PC-9 (cell line): ENCODE data around the gene TSHR. TPM values are rescaled to one million over a fixed set of nuclear protein-coding genes. Genes with fewer than 3 reads are reported as not detected.

Source experiments
- BruUV-seq: library from RNA; stranded (reverse); fragments of 400-500 nt; replicated peaks from 2 replicates; lab custom pipeline; 2021; lab: Mats Ljungman, UMichigan
- CTCF ChIA-PET: fragments of 300-600 bp; sonication (Branson Sonifier 250); formaldehyde crosslinking; loops from one replicate; lab custom pipeline; 2022; ENCODE audit warnings: antibody characterized with exemption; lab: Charles Lee
- POLR2A ChIA-PET: fragments of 300-600 bp; sonication (Branson Sonifier 250); formaldehyde crosslinking; loops from one replicate; lab custom pipeline; 2022; ENCODE audit warnings: antibody characterized with exemption; ENCODE audit not compliant: unreplicated experiment; lab: Charles Lee
- DNase-seq, 2 experiments: peaks; one replicate each; pipeline versions ENCODE4 v3.0.0 to v3.0.0-alpha.2; 2015 to 2022; ENCODE audit warnings: mixed read lengths in 1 of 2
- H2AFZ ChIP-seq: fragments of 200-600 bp; sonication (generic); 2 replicates; pipeline ENCODE4 v1.8.1; 2017; ENCODE audit warnings: antibody characterized with exemption
- H3F3A ChIP-seq: fragments of 200-600 bp; sonication (generic); 2 replicates; pipeline ENCODE4 v1.8.1; 2017; ENCODE audit warnings: antibody characterized with exemption, mild to moderate bottlenecking, low read depth; ENCODE audit not compliant: insufficient read depth
- H3K27ac ChIP-seq: fragments of 200-600 bp; sonication (generic); 2 replicates; pipeline ENCODE4 v1.6.1; 2016; ENCODE audit warnings: mixed run types
- H3K27me3 ChIP-seq: fragments of 200-600 bp; sonication (generic); 2 replicates; pipeline ENCODE4 v1.6.1; 2016; ENCODE audit warnings: low read depth, mixed run types; ENCODE audit not compliant: insufficient read depth
- H3K36me3 ChIP-seq: fragments of 200-600 bp; sonication (generic); 2 replicates; pipeline ENCODE4 v1.6.1; 2016; ENCODE audit warnings: low read depth, mixed run types
- H3K4me1 ChIP-seq: fragments of 200-600 bp; sonication (generic); replicated peaks from 2 replicates; pipeline ENCODE4 v1.6.1; 2016; ENCODE audit warnings: mixed run types; ENCODE audit not compliant: insufficient read depth
- H3K4me2 ChIP-seq: fragments of 200-600 bp; sonication (generic); 2 replicates; pipeline ENCODE4 v1.6.1; 2017; ENCODE audit warnings: mixed run types
- H3K4me3 ChIP-seq: fragments of 200-600 bp; sonication (generic); 2 replicates; pipeline ENCODE4 v1.6.1; 2016; ENCODE audit warnings: mixed run types
- H3K79me2 ChIP-seq: fragments of 200-600 bp; sonication (generic); 2 replicates; pipeline ENCODE4 v1.6.1; 2017; ENCODE audit warnings: low read depth, mixed run types
- H3K9me2 ChIP-seq: fragments of 200-600 bp; sonication (generic); 2 replicates; pipeline ENCODE4 v1.8.1; 2017; ENCODE audit warnings: mild to moderate bottlenecking; ENCODE audit not compliant: insufficient read depth
- H3K9me3 ChIP-seq: fragments of 200-600 bp; sonication (generic); 2 replicates; pipeline ENCODE4 v1.8.1; 2016; ENCODE audit warnings: low read depth; ENCODE audit not compliant: insufficient read depth
- H4K20me1 ChIP-seq: fragments of 200-600 bp; sonication (generic); 2 replicates; pipeline ENCODE4 v1.8.1; 2017; ENCODE audit not compliant: insufficient read depth
- EZH2 ChIP-seq: fragments of 200-600 bp; sonication (generic); IDR thresholded peaks from 2 replicates; pipeline ENCODE4 v1.8.0; 2017; ENCODE audit warnings: antibody characterized with exemption, low read depth
- intact Hi-C: fragments of 100-400 bp; cut with micrococcal nuclease; formaldehyde crosslinking; loops from one replicate; pipeline ENCODE4 v1.10.0; 2022; ENCODE audit not compliant: unreplicated experiment
- total RNA-seq: library from RNA; stranded (reverse); gene quantifications from 2 replicates; pipeline ENCODE4 v1.2.3, GENCODE V29; 2021
- TF ChIP-seq, protein P1 (sequence below): fragments of 200-600 bp; sonication (generic); conservative IDR thresholded peaks from 2 replicates; pipeline ENCODE4 v1.6.1; 2017; ENCODE audit warnings: mixed run types, antibody characterized with exemption, mild to moderate bottlenecking, moderate library complexity

Gene TSHR
- total RNA-seq, 1 experiment from 2014 or later: not detected

DNA sequence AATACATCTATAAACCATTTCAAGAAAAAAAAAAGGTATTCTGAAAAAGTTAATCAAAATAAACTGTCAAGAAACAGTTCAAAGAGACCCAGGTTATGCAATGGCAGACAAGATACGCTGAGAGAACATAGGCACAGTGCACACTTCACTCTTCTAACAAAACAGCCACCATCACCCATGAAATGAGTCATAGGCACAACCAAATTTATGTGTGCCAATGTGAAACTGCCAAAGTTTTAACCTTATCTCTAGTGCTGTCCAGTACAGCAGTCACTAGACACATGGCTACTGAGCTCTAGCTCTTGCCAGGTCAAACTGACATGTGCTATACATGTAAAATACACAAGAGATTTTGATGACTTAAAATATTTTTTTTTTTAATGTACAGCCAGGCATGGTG, 15.3 kb upstream of the TSHR start:
- H2AFZ ChIP-seq: no peak overlapping the region
- peaks cover 17% of the 10 kb centered on the region for H3K79me2 ChIP-seq
- intact Hi-C loops: no loop called here
- no peaks in the 10 kb centered on the region for H3K9me3 ChIP-seq
- peak overlapping the region; percentile 84 for H3K4me2 ChIP-seq
- H4K20me1 ChIP-seq: no peaks in the 10 kb centered on the region
- H3K27ac ChIP-seq: no peak overlapping the region
- TF ChIP-seq, protein P1, sequence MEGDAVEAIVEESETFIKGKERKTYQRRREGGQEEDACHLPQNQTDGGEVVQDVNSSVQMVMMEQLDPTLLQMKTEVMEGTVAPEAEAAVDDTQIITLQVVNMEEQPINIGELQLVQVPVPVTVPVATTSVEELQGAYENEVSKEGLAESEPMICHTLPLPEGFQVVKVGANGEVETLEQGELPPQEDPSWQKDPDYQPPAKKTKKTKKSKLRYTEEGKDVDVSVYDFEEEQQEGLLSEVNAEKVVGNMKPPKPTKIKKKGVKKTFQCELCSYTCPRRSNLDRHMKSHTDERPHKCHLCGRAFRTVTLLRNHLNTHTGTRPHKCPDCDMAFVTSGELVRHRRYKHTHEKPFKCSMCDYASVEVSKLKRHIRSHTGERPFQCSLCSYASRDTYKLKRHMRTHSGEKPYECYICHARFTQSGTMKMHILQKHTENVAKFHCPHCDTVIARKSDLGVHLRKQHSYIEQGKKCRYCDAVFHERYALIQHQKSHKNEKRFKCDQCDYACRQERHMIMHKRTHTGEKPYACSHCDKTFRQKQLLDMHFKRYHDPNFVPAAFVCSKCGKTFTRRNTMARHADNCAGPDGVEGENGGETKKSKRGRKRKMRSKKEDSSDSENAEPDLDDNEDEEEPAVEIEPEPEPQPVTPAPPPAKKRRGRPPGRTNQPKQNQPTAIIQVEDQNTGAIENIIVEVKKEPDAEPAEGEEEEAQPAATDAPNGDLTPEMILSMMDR: no peak
- no peak for TF ChIP-seq EZH2
- no TSS peak for BruUV-seq
- no peak overlapping the region; the same call in 1 of the 2 replicates for H3K4me3 ChIP-seq
- H3K9me2 ChIP-seq: no peaks in the 10 kb centered on the region
- ChIA-PET CTCF (no interaction called here), POLR2A (no interaction called here)
- H3F3A ChIP-seq: no peaks in the 10 kb centered on the region
- no peaks in the 10 kb centered on the region for H3K36me3 ChIP-seq
- no peak for DNase-seq
- H3K27me3 ChIP-seq: no peaks in the 10 kb centered on the region
- peaks cover 14% of the 10 kb centered on the region for H3K4me1 ChIP-seq

DNA sequence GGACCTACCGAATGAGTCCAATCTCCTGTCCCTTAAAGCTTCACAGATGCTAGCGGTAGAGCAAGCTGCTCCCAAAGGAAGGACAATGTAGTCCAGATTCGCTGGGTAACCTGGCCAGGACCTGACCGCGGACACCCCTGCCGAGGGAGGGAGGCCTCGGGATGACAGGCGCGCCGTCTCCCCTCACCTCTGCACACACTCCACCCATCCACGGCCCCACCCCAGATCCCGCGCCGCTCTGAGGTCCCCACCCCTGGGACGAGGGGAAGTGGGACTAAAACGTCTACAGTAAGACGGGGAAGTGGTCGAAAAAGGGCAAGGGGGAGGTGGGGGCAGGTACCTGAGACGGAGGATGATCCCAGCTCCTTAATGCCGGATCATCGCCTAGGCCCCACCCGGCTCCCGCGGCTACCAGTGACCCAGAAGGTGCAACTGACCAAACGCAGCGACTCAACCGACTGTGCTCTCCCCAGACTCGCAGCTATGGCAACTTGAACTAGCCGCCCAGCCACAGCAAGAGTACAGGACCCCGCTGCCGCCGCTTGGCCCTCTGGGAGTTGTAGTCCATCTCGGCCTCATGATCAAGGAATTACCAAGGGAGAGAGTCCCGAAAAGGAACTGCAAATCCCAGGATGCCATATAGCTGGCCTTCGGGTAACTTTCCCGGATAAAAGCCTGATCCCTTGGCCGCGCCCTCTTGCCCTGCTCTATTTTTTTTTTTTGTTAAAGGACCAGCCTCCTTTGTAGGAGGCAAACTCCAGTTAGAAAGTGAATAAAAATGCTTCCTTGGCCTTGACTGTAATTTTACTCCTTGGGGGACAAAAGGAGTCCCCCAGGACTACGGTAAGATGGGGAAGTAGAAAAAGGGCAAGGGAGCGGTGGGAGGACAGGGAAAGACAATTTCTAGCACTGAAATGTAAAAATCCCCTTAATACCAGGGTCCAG, 13.9 kb upstream of the TSHR start, which contains the start of gene CEP128:
TSS of gene CEP128 (minus strand) at position 498 of the 945 bp plus-strand sequence.
- Histone ChIP-seq H3K4me1 (peaks cover 14% of the 10 kb centered on the region), H3K36me3 (no peaks in the 10 kb centered on the region), H3K4me3 (peak within 1 kb of the TSS; percentile 74), H3K27ac (no peak within 1 kb of the TSS), H3K9me2 (no peaks in the 10 kb centered on the region), H3K79me2 (peaks cover 16% of the 10 kb centered on the region), H4K20me1 (no peaks in the 10 kb centered on the region), H3K9me3 (no peaks in the 10 kb centered on the region), H3K4me2 (peak within 1 kb of the TSS; percentile 84), H2AFZ (peak within 1 kb of the TSS; percentile 93), H3K27me3 (no peaks in the 10 kb centered on the region), H3F3A (no peaks in the 10 kb centered on the region)
- TSS peak; percentile 68 for BruUV-seq
- TF ChIP-seq EZH2: no peak
- TF ChIP-seq, protein P1: no peak
- CTCF ChIA-PET: interaction anchor here (0.6 to 1.2 kb wide), 3 partner anchors 14 to 229 kb away, joined by 3 to 5 read pairs (median 4); partner anchors contain the start of gene TSHR
- intact Hi-C loops: no loop called here
- POLR2A ChIA-PET: interaction anchor here (0.6 to 0.7 kb wide), 4 partner anchors 79 to 1941 kb away, joined by 3 to 7 read pairs (median 3); partner anchors contain the start of gene GTF2A1
- DNase-seq: peak; percentile 98

DNA sequence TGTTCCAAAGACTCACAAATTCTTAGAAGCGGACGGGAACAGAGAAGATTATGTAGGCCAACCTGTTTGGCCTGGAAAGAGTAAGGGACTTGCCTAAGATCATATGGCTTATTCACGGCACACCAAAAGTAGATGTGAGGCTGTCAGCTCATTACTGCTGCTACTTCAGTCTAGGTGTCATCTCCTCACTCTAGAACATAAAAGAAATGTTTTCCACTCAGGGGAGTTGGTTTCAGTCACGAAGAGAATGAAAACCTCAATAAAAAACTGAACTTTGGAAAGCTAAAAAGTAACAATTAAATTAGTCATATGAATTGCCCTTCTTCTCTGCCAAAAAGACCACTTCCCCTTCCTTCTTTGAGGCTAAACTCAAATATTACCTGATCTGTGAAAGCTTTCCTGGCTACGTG, 13.2 kb upstream of the TSHR start:
- Histone ChIP-seq H4K20me1 (no peaks in the 10 kb centered on the region), H3K4me3 (peak overlapping the region; percentile 74; the same call in 1 of the 2 replicates), H3K27ac (no peak overlapping the region), H3K79me2 (peaks cover 16% of the 10 kb centered on the region), H3K4me2 (peak overlapping the region; percentile 74), H3K9me2 (no peaks in the 10 kb centered on the region), H3K4me1 (peaks cover 14% of the 10 kb centered on the region), H3K27me3 (no peaks in the 10 kb centered on the region), H3K36me3 (no peaks in the 10 kb centered on the region), H3F3A (no peaks in the 10 kb centered on the region), H2AFZ (peak overlapping the region; percentile 89), H3K9me3 (no peaks in the 10 kb centered on the region)
- DNase-seq: no peak
- CTCF ChIA-PET: interaction anchor here (0.6 to 1.2 kb wide), 2 partner anchors 13 to 228 kb away, joined by 3 to 5 read pairs; partner anchors contain the start of gene TSHR
- no TSS peak for BruUV-seq
- POLR2A ChIA-PET: interaction anchor here (0.6 kb wide), 2 partner anchors 279 to 1942 kb away, joined by 3 read pairs; partner anchors contain the start of gene GTF2A1
- TF ChIP-seq, protein P1: no peak
- no peak for TF ChIP-seq EZH2
- intact Hi-C loops: no loop called here
